ENCODE data around the gene KL.

Gene KL

DNA sequence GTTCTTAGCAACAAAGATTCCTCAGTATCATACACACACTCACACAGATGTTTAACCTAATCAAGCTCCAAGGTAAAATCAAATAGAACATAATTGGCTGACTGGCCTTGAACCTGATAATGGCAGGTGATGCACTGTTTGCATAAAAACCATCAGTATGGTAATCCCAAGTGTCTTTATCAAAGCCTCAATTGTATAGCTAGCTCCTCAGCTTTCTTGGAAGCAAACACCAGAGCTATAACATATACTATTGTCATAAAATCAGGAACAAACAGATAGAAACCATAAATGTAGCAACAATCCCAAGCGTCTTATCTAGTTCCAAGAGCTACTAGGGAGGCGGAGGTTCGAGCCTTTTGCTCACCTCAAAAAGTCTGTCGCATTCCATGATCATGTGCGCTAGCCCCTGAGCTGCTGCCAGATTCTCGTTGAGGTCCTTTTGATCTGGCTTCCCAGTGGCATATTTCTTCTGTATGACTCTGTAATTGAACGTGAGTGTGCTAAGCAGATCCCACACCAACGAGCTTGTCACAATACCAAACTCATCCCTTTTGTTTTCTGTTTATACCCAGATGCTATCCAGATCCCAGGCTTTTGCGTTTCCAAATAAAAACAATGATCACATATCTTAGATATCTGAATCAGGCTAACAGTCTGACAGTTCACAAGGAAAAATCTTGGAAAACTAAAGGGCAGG is 95.3 kb downstream of the KL start:
- no peak for DNase-seq (ENCODE audit: low read depth)

DNA sequence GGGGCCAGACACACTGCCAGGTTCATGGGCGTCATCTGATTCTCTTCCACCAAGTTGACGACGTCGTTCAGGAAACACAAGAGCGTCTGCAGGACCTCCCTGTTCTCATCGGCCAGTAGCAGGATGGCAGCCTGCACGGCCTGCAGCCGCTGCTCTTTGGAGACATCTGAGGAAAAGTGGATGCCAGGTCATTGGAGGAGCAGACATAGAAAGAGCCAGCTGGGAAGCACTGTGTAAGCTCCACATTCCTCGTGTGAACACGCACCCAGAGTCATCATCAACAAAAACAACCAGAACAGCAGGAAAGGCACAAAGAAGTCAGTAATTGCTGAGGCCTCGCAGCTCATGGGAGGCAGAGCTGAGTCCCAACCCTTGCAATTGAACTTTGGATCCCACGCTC is 96.5 kb downstream of the KL start:
- DNase-seq (ENCODE audit: low read depth) = no peak

DNA sequence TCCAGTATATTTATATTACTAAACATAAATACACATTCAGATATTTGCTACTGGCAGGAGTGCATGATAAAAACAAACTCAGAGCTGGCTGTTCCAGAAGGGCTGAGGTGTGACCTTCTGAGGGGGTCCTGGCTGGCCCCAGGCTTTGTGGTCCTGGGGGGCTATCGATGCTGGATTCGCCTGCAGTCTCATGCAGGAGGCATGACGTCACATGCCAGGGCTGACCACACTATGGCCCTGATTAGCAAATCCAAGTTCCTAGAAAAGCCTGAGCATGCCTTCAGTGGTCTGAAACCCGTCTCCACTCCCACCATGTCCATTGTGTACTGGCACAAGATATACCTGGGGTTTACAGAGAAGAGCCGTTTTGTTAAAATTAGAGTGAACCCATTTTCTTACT is 97.9 kb downstream of the KL start:
- no peak for DNase-seq (ENCODE audit: low read depth)

DNA sequence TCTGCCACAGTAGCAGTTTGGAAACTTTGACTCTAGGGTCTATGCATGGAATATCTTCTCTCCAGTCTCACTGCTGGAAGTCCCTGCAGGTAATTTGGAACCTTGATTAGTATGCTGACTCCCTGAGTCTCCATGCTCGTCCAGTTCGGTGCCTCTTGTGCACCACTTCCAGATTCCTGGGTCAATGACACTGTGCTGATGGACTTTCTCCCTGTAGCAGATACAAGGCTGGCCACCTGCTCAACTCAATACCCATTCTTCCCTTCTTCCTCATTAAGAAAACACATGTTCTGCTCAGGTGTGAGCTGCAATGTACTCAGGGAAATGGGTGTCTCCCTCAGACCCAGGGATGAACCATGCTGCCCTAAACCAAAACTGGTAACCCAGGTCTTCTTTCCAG is 99.1 kb downstream of the KL start:
- no peak for DNase-seq (ENCODE audit: low read depth)
